Jurkat, Clone E6-1 (cell line): ENCODE measurements around the gene CORO2B.

Experiments used
- DNase-seq: peaks from one replicate; pipeline ENCODE4 v3.0.0-alpha.2; 2011; ENCODE audit warnings: low read depth, low spot score
- H3K4me3 ChIP-seq: 2 replicates; pipeline ENCODE4 v1.5.1; 2011; ENCODE audit warnings: mild to moderate bottlenecking, low read length, control low read depth, moderate library complexity

CORO2B gene

DNA sequence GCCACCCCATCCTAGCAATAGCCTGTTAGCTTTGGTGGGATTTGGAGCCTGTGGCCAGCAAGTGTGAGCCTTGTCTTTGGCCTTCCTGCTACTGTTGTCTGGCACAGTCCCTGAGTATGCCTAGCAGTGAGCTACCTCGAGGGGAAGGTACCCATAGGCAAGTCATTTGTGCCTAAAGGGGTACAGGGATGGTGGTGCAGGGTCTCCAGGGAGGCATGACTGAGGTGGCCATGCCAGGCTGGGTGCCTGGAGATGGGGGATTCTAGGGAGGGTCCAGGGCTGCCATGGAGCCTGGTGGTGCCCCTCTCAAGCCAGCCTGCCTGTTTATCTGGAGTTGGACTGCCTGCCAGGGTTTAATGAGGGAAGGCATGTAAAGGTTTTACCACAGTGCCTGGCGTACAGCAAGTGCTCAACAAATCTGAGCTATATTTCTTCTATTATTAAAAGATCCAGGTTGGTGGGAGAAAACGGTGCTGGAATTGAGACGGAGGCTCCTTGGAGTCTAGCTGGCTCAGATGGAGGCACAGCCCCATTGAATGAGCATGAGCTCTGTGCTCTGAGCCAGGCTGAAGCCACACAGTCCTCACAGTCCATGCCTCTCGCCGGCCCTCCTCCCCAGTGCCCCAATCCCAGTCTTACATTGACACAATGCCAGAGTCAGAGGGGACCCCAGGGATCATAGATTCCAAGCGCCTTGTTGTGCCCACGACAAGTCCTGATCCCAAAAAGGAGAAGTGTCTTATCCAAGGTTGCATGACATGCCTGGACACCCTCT, 76.2 kb downstream of the CORO2B start:
- DNase-seq = no peak
- no peak overlapping the region for H3K4me3 ChIP-seq

DNA sequence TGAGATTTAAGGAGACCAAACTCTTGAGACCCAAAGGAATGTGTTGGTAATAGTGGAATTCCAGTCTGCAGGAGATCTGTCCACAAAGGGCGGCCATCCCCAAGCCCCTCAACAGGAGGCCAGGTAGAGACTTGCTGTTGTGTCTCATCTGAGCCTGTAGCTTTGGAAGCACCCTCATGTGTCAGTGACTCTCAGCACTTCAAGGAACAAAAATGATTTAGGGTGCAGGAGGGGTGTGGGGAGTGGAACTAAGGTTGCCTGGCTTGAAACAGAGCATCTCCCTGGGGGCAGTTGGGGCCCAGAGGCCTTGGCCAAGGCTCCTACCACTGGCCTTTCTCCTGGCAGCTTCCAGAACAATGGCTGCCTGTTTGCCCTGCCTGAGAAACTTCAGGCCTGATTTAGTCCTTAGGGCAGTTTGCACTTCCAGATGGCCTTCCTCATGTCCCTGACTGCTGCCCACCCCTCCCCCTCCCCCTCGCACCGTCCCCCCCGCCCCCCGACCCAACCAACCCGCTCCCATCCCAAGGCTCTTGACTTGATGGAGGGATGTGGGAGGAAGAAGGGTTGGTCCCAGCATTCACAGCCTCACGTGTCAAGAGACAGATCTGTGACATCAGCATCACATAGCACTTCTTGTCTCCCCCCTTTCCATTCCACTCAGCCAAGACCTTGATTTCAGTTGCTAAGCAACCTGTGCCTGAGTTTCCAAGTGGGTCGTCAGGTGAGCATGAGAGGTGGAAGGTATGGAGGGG, 77.1 kb downstream of the CORO2B start:
- DNase-seq = no peak

DNA sequence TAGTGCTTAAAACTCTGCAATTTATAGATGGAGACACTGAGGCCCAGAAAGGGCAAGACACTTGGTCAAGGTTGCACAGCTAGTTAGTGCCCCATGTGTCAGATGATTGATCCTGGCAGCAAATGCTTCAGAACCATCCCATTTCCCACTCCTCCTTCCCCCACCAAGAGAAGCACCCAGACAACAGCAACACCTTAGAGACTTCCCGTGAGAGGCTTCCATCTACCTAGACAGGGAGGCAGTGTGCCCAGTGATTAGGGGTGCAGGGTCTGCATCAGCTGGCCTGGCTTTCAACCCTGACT, 77.6 kb downstream of the CORO2B start:
- no peak for DNase-seq
- H3K4me3 ChIP-seq = no peak overlapping the region

More for the DNA sequence above, 77.1 kb downstream of the CORO2B start:
- H3K4me3 ChIP-seq = no peak overlapping the region

DNA sequence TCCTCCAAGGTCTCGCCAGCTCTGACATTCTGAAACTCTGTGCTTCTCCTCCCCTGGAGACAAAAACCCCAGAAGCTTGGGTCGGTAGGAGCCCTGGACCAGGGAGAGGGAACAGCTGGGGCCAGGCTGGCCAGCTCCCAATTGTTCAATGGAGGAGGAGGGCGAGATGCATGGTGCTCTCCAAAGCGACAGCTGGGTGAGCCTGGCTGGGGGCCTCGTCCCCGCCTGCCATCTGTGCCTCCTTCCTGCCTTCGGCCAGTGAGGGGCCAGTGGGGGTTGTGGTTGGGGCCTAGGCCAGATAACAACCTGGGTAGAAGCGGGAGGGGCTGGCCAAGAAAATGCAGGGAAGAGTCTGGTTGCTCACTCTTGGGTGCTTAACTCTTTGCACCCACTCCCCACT, 79.4 kb downstream of the CORO2B start:
- no peak for DNase-seq
- no peak overlapping the region for H3K4me3 ChIP-seq

DNA sequence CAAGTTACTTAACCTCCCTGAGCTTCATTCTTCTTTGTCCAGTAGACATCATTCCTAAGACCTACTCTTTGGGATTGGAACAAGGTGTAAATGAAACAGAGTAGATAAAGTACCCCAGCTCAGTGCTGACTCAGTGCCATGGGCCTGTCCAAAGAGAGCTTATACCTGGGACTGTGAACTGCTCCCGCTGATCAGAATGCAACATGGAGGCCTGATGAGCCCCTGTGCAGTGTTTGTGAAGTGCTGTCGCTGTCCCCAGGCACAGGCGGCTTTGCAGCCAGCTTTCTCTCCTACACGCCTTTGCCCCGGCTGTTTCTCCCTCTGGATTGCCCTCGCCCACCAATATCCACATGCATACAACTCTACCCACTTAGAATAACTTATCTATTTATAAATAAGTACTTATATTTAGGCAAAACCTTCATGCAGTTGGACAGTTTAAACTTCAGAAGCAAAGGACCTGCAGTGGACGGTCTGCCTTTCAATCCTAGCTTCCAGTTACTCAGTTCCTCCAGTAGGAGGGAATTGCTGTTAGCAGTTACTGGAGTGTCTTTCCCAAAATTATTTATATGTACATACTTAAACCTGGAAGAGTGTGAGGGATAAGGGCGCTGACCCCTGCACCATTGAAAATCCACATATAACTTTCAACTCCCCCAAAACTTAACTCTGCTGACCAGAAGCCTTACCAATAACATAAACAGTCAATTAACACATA, 80.0 kb downstream of the CORO2B start:
- H3K4me3 ChIP-seq = no peak overlapping the region
- no peak for DNase-seq

DNA sequence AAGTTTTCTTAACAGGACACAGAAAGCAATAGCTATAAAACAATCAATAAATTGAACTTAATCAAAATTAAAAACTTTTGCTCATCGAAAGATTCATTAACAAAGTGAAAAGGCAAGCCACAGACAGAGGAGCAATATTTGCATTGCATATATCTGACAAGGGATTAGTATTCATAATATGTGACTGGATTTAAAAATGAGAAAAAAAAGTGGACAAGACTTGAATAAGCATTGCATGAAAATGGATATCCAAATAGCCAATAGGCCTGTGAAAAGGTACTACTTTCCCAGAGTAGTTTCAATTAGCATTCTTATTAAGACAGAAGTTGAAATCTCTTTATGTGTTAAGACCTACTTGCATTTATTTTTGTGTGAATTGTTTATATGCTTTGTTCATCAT, 84.7 kb downstream of the CORO2B start:
- DNase-seq = no peak

DNA sequence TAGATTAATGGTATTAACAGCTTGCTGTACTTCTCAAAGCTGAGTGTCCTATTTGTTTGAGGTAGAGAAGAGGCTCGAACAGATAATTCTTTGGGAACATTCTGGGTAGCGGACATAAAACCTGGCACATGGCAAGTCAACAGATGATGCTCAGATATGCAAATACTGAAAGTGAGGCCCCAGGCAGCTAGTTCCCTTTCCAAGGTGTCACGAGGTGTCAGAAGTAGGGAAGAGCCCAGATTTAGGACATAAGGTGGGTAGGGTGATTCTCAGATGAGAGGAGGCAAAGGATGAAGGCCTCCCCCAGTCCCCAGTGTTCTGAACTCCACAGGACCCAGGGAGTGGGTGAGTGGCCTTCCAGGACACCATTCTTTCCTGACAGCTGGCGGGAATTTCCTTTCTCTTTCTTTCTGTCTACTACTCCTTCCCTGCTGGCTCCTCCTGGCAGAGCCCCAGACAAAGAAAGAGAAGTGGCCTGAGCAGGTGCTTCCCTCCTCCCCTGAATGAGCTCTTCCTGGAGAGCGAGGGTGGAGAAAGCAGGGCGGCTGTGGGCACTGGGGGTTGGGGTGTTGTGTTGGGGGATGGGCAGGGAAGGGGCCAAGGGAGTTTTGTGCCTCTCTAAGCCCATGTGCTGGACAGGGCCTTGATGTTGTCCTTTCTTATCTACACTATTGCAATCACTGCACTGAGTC, 87.5 kb downstream of the CORO2B start:
- no peak overlapping the region for H3K4me3 ChIP-seq
- DNase-seq = no peak

More for the DNA sequence above, 84.7 kb downstream of the CORO2B start:
- no peak overlapping the region for H3K4me3 ChIP-seq

DNA sequence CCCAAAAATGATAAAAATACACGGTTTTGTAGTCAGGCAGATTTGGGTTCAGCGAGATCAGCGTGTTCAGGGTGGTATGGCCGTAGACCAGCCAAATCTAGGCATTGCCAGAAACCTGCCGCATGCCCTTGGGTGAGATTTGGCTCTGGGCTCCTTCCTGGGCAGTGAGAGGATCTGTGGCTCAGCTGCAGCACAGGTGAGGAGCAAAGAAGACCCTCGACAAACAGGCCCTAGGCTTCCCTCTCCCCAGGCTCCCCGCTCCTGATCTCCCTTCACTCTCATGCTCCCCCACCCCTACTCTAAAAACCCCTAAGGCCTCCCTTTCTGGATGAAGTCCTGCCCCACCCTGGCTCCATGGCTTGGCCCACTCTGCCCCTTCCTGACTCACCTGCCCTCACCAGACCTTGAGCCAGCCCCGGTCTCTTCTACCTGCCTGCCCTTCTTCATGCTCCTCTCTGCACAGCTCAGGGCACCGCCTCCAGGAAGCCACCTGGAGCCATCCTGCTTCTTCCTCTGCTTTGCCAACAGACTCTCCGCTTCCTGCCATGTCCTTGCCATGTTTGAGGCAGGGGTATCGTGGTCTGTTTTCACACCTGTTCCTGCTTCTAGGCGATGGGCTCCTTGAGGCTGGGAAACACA, 88.1 kb downstream of the CORO2B start:
- no peak overlapping the region for H3K4me3 ChIP-seq
- DNase-seq = no peak

DNA sequence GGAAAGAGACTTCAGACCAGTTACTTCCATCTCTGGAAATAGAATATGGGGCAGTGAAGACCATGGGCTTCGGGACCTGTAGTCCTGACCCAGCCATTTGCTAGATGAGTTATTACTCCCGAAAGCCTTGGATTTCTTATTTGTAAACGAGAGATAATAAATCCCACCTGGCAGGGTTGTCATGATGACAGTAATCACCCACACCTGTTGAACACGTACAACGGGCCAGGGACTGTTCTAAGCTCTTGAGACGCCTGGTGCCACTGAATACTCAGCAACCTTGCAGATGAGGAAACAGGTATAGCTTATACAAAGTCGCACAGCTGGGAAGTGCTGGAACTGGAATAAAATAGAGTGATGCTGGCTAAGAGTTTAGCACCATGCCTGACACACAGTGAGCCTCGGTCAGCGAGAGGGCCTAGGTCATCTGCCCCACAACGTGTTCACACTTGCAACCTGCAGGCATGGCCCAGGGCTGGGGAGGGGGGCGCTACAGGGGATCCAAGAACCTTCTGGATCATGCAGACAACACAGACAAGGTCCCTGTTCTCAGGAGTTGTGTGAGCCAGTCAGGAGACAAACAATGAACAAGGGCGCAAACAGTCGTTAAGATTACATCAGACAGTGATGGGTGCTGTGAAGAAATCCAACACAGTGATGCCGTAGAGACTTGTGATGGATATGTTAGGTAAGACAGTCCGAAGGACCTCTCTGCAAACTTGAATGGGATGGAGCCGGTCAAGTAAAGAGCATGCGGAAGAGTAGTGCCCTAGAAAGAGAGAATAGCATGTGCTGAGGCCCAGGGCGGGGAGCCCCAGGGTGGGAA, 89.2 kb downstream of the CORO2B start:
- H3K4me3 ChIP-seq = no peak overlapping the region
- no peak for DNase-seq

DNA sequence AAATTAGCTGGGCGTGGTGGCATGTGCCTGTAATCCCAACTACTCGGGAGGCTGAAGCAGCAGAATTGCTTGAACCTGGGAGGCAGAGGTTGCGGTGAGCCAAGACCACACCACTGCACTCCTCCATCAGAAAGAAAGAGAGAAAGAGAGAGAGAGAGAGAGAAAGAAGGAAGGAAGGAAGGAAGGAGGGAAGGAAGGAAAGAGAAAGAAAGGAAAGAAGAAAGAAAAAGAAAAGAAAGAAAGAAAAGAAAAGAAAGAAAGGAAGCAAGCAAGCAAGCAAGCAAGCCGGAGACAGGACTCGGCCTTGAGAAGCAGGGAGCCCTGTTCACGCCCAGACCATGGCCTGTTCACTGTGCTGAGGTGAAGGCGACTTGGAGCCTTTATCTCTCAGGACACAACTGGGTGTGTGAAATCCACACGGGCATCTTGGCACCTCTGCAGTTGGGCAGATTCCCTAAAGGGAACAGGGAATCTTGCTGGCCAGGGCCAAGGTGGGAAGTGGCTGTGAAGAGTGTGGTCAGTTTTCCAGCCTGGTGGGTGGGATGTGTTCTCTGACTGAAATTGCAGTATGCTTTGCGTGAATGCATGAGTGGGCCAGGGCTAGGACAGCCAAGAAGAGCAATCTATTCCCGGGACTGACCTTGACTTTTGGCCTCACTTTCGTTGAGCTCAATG, 90.3 kb downstream of the CORO2B start:
- H3K4me3 ChIP-seq = no peak overlapping the region
- DNase-seq = no peak

DNA sequence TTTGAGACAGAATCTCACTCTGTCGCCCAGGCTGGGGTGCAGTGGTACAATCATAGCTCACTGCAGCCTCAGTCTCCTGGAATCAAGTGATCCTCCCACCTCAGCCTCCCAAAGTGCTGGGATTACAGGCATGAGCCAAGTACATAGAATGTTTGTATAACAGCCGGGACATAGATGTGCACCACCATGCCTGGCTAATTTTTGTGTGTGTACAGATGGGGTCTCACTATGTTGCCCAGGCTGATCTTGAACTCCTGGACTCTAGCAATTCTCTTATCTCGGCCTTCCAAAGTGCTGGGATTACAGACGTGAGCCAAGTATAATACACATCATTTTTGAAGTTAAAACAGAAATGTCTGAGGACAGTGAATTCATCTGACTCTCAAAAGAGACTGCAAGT, 93.5 kb downstream of the CORO2B start:
- DNase-seq = no peak
- H3K4me3 ChIP-seq = no peak overlapping the region

DNA sequence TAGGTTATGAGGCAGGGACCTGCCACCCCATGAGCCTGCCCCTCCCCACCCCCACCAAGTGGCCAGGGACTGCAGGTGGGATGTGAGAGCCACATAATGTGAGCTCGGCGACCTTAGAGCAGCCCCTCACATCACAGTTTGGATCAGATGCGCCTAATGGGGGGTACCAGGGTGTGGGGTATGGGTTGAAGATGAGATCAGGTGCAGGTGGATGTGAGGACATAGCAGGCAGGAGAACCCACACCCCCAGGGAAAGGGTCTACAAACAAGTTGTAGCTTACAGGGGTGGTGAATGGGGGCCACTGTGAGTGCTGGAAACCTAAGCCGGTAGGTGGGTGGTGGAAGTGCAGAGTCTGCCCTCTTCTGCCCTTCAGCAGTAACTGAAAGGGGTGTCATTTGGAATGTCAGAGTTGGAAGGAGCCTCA, 94.0 kb downstream of the CORO2B start:
- H3K4me3 ChIP-seq = no peak overlapping the region
- DNase-seq = no peak

DNA sequence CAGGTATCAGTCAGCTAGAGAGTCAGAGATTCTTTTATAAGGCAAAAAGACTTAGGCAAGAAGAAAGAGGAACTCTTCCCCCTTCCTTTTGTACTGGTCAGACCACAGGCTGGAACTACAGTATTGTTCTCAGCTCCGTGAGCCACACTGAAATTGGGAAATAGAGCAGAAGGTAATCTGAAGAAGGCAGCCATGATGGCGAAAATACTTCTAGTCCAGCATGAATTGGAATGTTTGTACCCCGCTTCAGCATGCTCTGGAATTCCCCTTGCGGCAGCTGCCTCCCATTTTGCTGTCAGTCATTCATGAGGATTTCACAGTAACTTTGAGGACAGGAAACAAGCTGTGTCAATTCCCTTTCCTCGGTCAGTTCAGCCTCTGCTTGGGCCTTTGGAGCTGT, 96.2 kb downstream of the CORO2B start:
- H3K4me3 ChIP-seq = no peak overlapping the region
- no peak for DNase-seq

DNA sequence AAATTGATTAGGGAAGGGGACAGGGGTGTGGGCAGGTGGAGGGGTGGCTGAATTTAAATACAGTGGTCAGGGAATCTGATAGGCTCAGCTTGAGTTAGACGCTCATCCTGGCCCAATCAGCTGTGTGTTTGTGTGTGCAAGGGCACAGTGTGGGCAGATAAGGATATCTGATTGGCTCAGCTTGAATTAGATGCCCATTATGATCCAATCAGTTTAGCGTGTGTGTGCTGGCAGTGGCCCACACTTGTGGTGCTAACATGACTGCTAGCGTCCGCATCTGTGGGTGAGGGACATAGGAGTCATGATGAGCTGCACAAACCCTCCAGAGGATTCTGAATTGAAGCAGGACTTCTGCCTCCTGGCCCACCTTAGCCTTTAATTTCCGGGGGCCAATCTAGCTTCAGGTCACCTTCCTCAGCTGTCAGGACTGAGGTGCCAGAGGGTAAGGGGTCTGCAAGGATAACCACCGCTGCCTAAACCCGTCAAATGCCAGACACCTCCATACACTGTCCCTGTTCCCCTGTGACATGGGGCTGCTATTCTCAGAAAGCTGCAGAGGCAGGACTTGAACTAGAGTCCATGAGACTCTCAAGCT, 97.3 kb downstream of the CORO2B start:
- no peak overlapping the region for H3K4me3 ChIP-seq
- no peak for DNase-seq

DNA sequence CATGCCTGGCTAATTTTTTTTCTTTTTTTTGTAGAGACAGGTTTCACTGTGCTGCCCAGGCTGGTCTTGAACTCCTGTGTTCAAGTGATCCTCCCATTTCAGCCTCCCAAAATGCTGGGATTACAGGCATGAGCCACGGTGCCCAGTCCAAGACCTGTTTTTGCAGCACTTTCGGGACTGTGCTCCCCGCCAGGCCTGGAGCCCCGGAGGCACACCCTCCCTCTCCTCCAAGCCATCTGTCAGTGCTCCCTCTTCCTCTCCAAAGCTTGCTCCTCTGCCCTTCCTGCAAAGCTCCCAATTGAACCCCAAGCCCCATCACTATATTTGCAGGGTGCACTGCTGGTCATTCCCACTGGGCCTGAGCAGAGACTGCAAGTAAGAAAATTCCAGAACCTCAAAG, 98.1 kb downstream of the CORO2B start:
- H3K4me3 ChIP-seq = no peak overlapping the region
- no peak for DNase-seq

DNA sequence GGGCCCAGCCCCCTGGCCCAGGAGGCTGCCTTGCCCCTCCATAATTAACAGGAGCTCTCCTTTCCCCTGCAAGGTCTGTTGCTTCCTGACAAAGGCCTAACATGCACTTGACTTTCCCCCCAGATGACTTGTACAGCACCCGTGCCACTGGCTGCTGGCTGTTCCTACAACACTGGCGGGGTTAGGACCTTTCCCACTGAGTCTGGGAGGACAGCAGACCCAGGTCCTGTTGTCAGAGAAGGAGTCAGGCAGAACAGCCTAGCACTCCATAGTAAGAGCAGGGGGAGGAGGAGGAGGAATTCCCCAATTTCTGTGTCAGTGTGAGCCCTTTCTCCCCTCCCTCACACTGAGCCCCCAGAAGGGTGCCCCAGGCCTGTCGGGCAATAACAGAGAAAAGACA, 99.2 kb downstream of the CORO2B start:
- H3K4me3 ChIP-seq = no peak overlapping the region
- no peak for DNase-seq

DNA sequence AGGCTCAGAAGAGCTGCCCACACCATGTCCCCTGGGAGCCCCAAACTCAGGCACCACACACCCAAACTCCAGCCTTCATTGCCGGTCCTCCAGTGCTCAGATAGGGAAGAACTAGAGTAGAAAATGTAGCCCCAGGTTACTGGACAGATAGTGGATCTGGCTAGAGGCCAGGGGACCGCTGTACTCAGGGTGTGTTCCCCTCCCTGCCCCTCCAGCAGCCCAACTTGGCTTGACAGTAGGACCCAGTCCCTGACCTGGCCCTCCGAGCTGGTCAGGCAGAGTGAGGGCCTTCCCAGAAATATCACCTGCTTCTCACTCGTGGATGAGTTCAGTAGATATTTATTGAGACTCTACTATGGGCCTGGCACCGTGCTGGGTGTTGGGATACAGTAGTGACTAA, 100.0 kb downstream of the CORO2B start:
- no peak for DNase-seq
- no peak overlapping the region for H3K4me3 ChIP-seq

DNA sequence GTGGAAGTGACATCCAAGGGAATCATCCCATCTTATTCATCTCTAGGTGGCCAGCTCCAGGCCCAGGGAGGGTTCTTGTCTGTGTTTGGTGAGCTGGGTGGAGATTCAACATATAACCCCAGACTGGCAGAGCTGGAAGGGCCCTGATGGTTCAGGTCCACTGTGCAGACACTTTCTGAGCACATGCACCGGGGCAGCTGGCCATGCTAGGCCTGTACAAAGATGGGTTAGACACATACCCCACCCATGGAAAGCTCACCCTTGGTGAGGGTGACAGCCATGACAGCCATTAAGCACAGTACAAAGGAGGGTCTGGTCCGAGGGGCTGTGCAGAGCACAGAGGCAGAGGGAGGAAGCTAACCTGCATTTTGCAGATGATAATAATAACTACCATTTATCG, 100.4 kb downstream of the CORO2B start:
- no peak for DNase-seq
- H3K4me3 ChIP-seq = no peak overlapping the region
